GM23248 (cell line): ENCODE data around the gene SKOR2. TPM values are rescaled to one million over a fixed set of nuclear protein-coding genes. Genes with fewer than 3 reads are reported as not detected.
A peak's percentile ranks its signal among the peaks of the same experiment; 100 is the strongest.

ENCODE experiments used
- DNase-seq: peaks from one replicate; pipeline ENCODE4 v3.0.0-alpha.2; 2015
- H2AFZ ChIP-seq: fragments of 200-600 bp; sonication (generic); 2 replicates; pipeline ENCODE4 v1.6.1; 2016; ENCODE audit warnings: antibody characterized with exemption
- H3F3A ChIP-seq: fragments of 200-600 bp; sonication (generic); 2 replicates; pipeline ENCODE4 v1.6.1; 2016; ENCODE audit warnings: mild to moderate bottlenecking, antibody characterized with exemption, mixed run types; ENCODE audit not compliant: insufficient read depth
- H3K27ac ChIP-seq: fragments of 200-600 bp; sonication (generic); 2 replicates; pipeline ENCODE4 v1.5.1; 2016; ENCODE audit warnings: mild to moderate bottlenecking
- H3K27me3 ChIP-seq: fragments of 200-600 bp; sonication (generic); replicated peaks from 2 replicates; pipeline ENCODE4 v1.6.1; 2016; ENCODE audit warnings: mild to moderate bottlenecking; ENCODE audit not compliant: insufficient read depth
- H3K36me3 ChIP-seq: fragments of 200-600 bp; sonication (generic); 2 replicates; pipeline ENCODE4 v1.6.1; 2016; ENCODE audit warnings: low read depth, mild to moderate bottlenecking
- H3K4me1 ChIP-seq: fragments of 200-600 bp; sonication (generic); 2 replicates; pipeline ENCODE4 v1.6.1; 2016; ENCODE audit warnings: mild to moderate bottlenecking; ENCODE audit not compliant: insufficient read depth
- H3K4me2 ChIP-seq: fragments of 200-600 bp; sonication (generic); one replicate; pipeline ENCODE4 v1.6.1; 2016; ENCODE audit warnings: mild to moderate bottlenecking; ENCODE audit not compliant: unreplicated experiment
- H3K4me3 ChIP-seq: fragments of 200-600 bp; sonication (generic); 2 replicates; pipeline ENCODE4 v1.5.1; 2016; ENCODE audit warnings: mild to moderate bottlenecking
- H3K79me2 ChIP-seq: fragments of 200-600 bp; sonication (generic); 2 replicates; pipeline ENCODE4 v1.6.1; 2016; ENCODE audit warnings: mild to moderate bottlenecking; ENCODE audit not compliant: insufficient read depth
- H3K9ac ChIP-seq: fragments of 200-600 bp; sonication (generic); 2 replicates; pipeline ENCODE4 v1.6.1; 2016; ENCODE audit warnings: mild to moderate bottlenecking
- H3K9me2 ChIP-seq: fragments of 200-600 bp; sonication (generic); 2 replicates; pipeline ENCODE4 v1.6.1; 2016; ENCODE audit warnings: mixed run types, mild to moderate bottlenecking, moderate library complexity; ENCODE audit not compliant: insufficient read depth
- H3K9me3 ChIP-seq: fragments of 200-600 bp; sonication (generic); one replicate; pipeline ENCODE4 v1.6.1; 2017; ENCODE audit warnings: low read depth
- H4K20me1 ChIP-seq: fragments of 200-600 bp; sonication (generic); 2 replicates; pipeline ENCODE4 v1.6.0; 2016; ENCODE audit not compliant: insufficient read depth
- EZH2 ChIP-seq: fragments of 200-600 bp; sonication (generic); IDR thresholded peaks from 2 replicates; pipeline ENCODE4 v1.6.1; 2018; ENCODE audit warnings: antibody characterized with exemption, mild to moderate bottlenecking; ENCODE audit not compliant: insufficient read depth, poor library complexity, severe bottlenecking
- EZH2phosphoT487 ChIP-seq: fragments of 200-600 bp; sonication (generic); IDR thresholded peaks from 2 replicates; pipeline ENCODE4 v1.6.1; 2018; ENCODE audit warnings: antibody characterized with exemption, moderate library complexity, mild to moderate bottlenecking, low read depth; ENCODE audit not compliant: insufficient read depth
- WGBS, 2 experiments: methylation state at CpG; one replicate each; pipeline ENCODE4 v1.1.6; 2015 to 2017; ENCODE audit warnings: low lambda C conversion rate in 2 of 2, low coverage in 1 of 2; ENCODE audit errors: missing lambda C conversion rate in 2 of 2; 5-methylcytosine and 5-hydroxymethylcytosine counted together
- in situ Hi-C: fragments of 300-500 bp; cut with MboI; formaldehyde crosslinking; loops from 2 replicates; pipeline ENCODE4 v1.15.0; 2020
- polyA plus RNA-seq: library from polyadenylated mRNA; unstranded; fragments of >200 nt; fragmentation: Nextera tagmentation; extraction: Ambion mirVana; gene quantifications from 2 replicates; pipeline ENCODE4 v1.2.1, GENCODE V29; 2016
- total RNA-seq: library from RNA; depleted of rRNA; stranded (reverse); fragments of >200 nt; shearing (Covaris generic); gene quantifications from 2 replicates; pipeline ENCODE4 v1.2.3, GENCODE V29; 2014

SKOR2 gene
- total and polyA plus RNA-seq, 2 experiments from 2014 or later, result not detected

DNA sequence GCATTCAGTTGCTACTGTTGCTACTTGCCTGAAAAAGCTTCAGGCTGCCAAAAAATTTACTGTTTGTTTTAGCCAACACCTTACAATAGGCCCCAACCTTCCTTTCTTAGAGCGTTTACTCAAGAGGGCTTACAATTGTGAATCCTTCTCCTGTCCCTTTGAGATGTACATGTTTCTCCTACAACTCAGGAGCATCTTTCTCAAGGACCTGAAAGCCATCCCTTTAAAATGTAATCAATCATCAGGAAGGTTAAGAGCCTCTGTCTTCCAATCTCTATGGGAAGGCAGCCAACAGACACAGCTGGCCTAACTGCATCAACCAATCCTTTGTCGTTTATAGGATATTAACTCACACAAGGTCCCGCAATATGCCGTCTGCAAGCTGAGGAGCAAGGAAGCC is 71.9 kb downstream of the SKOR2 start:
- Histone ChIP-seq H3F3A (no peaks in the 10 kb centered on the region), H3K4me2 (no peak overlapping the region), H3K9ac (no peak overlapping the region), H3K4me3 (no peak overlapping the region), H3K9me2 (no peaks in the 10 kb centered on the region), H2AFZ (no peak overlapping the region), H3K9me3 (no peaks in the 10 kb centered on the region), H3K27ac (no peak overlapping the region), H4K20me1 (no peaks in the 10 kb centered on the region), H3K36me3 (no peaks in the 10 kb centered on the region), H3K4me1 (0 out of 2 replicates have a peak, but pooled peaks cover 6% of the 10 kb centered on the region), H3K27me3 (no peaks in the 10 kb centered on the region), H3K79me2 (peaks cover 16% of the 10 kb centered on the region)
- in situ Hi-C loops, result no loop called here
- no peak for TF ChIP-seq EZH2
- TF ChIP-seq EZH2phosphoT487, result no peak
- DNase-seq, result no peak
- WGBS, 2 experiments, result 33 to 37% methylated on average over 4 of the region's 4 CpGs

- in situ Hi-C loops, result no loop called here
- Histone ChIP-seq H3K9ac (peak within 1 kb of the TSS; percentile 100), H2AFZ (peak within 1 kb of the TSS; percentile 87), H3F3A (no peaks in the 10 kb centered on the region), H3K27ac (peak within 1 kb of the TSS; percentile 98), H3K9me3 (no peaks in the 10 kb centered on the region), H3K27me3 (no peaks in the 10 kb centered on the region), H4K20me1 (0 out of 2 replicates have a peak, but pooled peaks cover 3% of the 10 kb centered on the region), H3K36me3 (0 out of 2 replicates have a peak, but pooled peaks cover 6% of the 10 kb centered on the region), H3K9me2 (no peaks in the 10 kb centered on the region), H3K79me2 (peaks cover 50% of the 10 kb centered on the region), H3K4me3 (peak within 1 kb of the TSS; percentile 98), H3K4me2 (peak within 1 kb of the TSS; percentile 94), H3K4me1 (0 out of 2 replicates have a peak, but pooled peaks cover 12% of the 10 kb centered on the region)
- 1 to 2% methylated on average over 44 to 48 of the region's 48 CpGs for WGBS, 2 experiments
- TF ChIP-seq EZH2 (no peak), EZH2phosphoT487 (no peak)
- peak; percentile 97 for DNase-seq
Observed at GRCh38 chr18:47175898-47176575, 75.4 kb downstream of the SKOR2 start, which contains the start of gene IER3IP1. TSS of gene IER3IP1 (minus strand) at chr18:47176364. CDS start at chr18:47176277, 87 bp downstream.

DNA sequence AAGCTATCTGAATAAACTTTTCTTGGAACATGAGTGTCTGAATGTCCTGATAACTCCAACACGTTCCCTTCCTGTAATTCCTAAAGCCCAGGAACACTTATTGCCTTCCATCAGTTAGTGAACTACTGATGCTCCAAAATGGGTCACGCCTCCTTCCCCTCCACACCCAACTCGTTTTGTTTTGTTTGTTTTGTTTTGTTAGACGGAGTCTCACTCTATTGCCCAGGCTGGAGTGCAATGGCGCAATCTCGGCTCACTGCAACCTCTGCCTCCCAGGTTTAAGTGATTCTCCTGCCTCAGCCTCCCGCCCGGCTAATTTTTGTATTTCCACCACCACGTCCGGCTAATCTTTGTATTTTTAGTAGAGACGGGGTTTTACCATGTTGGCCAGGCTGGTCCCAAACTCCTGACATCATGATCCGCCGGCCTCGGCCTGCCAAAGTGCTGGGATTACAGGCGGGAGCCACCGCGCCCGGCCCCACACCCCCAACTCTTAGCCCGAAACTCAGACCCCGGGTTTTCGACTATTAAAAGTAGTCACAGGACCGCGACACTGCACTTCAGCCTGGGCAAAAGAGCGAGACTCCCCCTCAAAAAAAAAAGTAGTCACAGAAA is 76.1 kb downstream of the SKOR2 start:
- WGBS, 2 experiments, result 1% methylated on average over 22 to 24 of the region's 24 CpGs
- Histone ChIP-seq H3K9me3 (no peaks in the 10 kb centered on the region), H3K4me2 (peak overlapping the region; percentile 94), H3K36me3 (0 out of 2 replicates have a peak, but pooled peaks cover 6% of the 10 kb centered on the region), H3K27me3 (no peaks in the 10 kb centered on the region), H2AFZ (peak overlapping the region; percentile 87), H3K27ac (peak overlapping the region; percentile 98), H3K9me2 (no peaks in the 10 kb centered on the region), H4K20me1 (0 out of 2 replicates have a peak, but pooled peaks cover 8% of the 10 kb centered on the region), H3K4me3 (peak overlapping the region; percentile 98), H3F3A (no peaks in the 10 kb centered on the region), H3K9ac (peak overlapping the region; percentile 100), H3K79me2 (peaks cover 57% of the 10 kb centered on the region), H3K4me1 (0 out of 2 replicates have a peak, but pooled peaks cover 12% of the 10 kb centered on the region)
- TF ChIP-seq EZH2phosphoT487, result no peak
- no peak for TF ChIP-seq EZH2
- DNase-seq, result peak; percentile 60
- in situ Hi-C loops, result no loop called here

- DNase-seq, result peak; percentile 32
- WGBS, 2 experiments, result 67 to 68% methylated on average over 13 of the region's 13 CpGs
- Histone ChIP-seq H3K79me2 (peaks cover 65% of the 10 kb centered on the region), H3F3A (no peaks in the 10 kb centered on the region), H3K27ac (peak overlapping the region; percentile 98), H3K4me2 (peak overlapping the region; percentile 94), H3K4me3 (peak overlapping the region; percentile 98), H3K36me3 (0 out of 2 replicates have a peak, but pooled peaks cover 6% of the 10 kb centered on the region), H3K27me3 (no peaks in the 10 kb centered on the region), H3K9me2 (no peaks in the 10 kb centered on the region), H3K9me3 (no peaks in the 10 kb centered on the region), H2AFZ (peak overlapping the region; percentile 87; the same call in 1 of the 2 replicates), H3K4me1 (0 out of 2 replicates have a peak, but pooled peaks cover 12% of the 10 kb centered on the region), H3K9ac (peak overlapping the region; percentile 100), H4K20me1 (0 out of 2 replicates have a peak, but pooled peaks cover 8% of the 10 kb centered on the region)
- in situ Hi-C loops, result no loop called here
- TF ChIP-seq EZH2phosphoT487, result no peak
- no peak for TF ChIP-seq EZH2
Observed at GRCh38 chr18:47174545-47175116, 76.8 kb downstream of the SKOR2 start.
